CD4-positive, alpha-beta T cell (primary cell): ENCODE results near the gene HAPSTR1. TPM values are rescaled to one million over a fixed set of nuclear protein-coding genes. Genes with fewer than 3 reads are reported as not detected.

Experiments used
- ATAC-seq: fragments of 200-7000 bp; cut with Tn5 transposase; one replicate; pipeline ENCODE4 v1.10.0; 2022; ENCODE audit warnings: mild to moderate bottlenecking; ENCODE audit not compliant: poor library complexity
- CTCF ChIA-PET: fragments of 350-600 bp; sonication (Branson Sonifier 250); formaldehyde crosslinking; loops from one replicate; lab custom pipeline; 2021; ENCODE audit warnings: antibody characterized with exemption, inconsistent platforms; lab: Charles Lee
- POLR2A ChIA-PET: fragments of 350-600 bp; sonication (Branson Sonifier 250); formaldehyde crosslinking; loops from one replicate; lab custom pipeline; 2021; ENCODE audit warnings: antibody characterized with exemption, inconsistent platforms; lab: Charles Lee
- DNase-seq, 14 experiments: peaks; one replicate each; pipeline ENCODE4 v3.0.0-alpha.2; 2013 to 2020; ENCODE audit warnings: mixed read lengths in 2 of 14
- H3K27ac ChIP-seq, 2 donors: one replicate each; pipeline versions ENCODE4 v1.5.1 to v1.7.0; 2013; ENCODE audit warnings: low read length in 2 of 2, low read depth in 1 of 2, mild to moderate bottlenecking in 1 of 2
- H3K27me3 ChIP-seq, 2 experiments: 1 replicate in 1 of 2; 2 replicates in 1 of 2; pipeline versions ENCODE4 v1.6.1 to v1.7.0; 2013; ENCODE audit warnings: low read length in 2 of 2, control low read depth in 1 of 2, mild to moderate bottlenecking in 1 of 2, moderate library complexity in 1 of 2; ENCODE audit not compliant: insufficient read depth in 2 of 2, control insufficient read depth in 1 of 2
- H3K36me3 ChIP-seq: one replicate; pipeline ENCODE4 v1.6.1; 2013; ENCODE audit warnings: low read length, control low read depth; ENCODE audit not compliant: insufficient read depth
- H3K4me1 ChIP-seq: one replicate; pipeline ENCODE4 v1.6.1; 2013; ENCODE audit warnings: low read length, control low read depth; ENCODE audit not compliant: insufficient read depth
- H3K4me3 ChIP-seq: one replicate; pipeline ENCODE4 v1.5.1; 2013; ENCODE audit warnings: mild to moderate bottlenecking, low read length, moderate library complexity
- H3K9me3 ChIP-seq, 2 experiments: 1 replicate in 1 of 2; 2 replicates in 1 of 2; pipeline versions ENCODE4 v1.6.1 to v1.7.0; 2013; ENCODE audit warnings: low read length in 2 of 2, mild to moderate bottlenecking in 2 of 2, control low read depth in 1 of 2, moderate library complexity in 1 of 2; ENCODE audit not compliant: control insufficient read depth in 1 of 2, insufficient read depth in 1 of 2
- H3K27ac Mint-ChIP-seq: one replicate; pipeline ENCODE4 v1.8.0; 2020; ENCODE audit warnings: mixed read lengths
- H3K27me3 Mint-ChIP-seq: one replicate; pipeline ENCODE4 v1.8.0; 2021; ENCODE audit warnings: mixed read lengths
- H3K36me3 Mint-ChIP-seq: one replicate; pipeline ENCODE4 v1.8.0; 2021; ENCODE audit warnings: low read depth, mixed read lengths
- H3K4me1 Mint-ChIP-seq: one replicate; pipeline ENCODE4 v1.8.0; 2021; ENCODE audit warnings: low read depth, mixed read lengths
- H3K4me3 Mint-ChIP-seq: one replicate; pipeline ENCODE4 v1.8.0; 2020; ENCODE audit warnings: mild to moderate bottlenecking, mixed read lengths
- H3K9me3 Mint-ChIP-seq: one replicate; pipeline ENCODE4 v1.8.0; 2020; ENCODE audit warnings: mixed read lengths
- intact Hi-C, 2 experiments: fragments of 100-400 bp; cut with DNase I in 1 of 2; cut with micrococcal nuclease in 1 of 2; formaldehyde crosslinking; loops; one replicate each; pipeline versions ENCODE4 v1.15.1 to v1.9.0; 2023 to 2025; cut with DNase I, micrococcal nuclease
- total RNA-seq, 174 experiments: library from RNA in 2 of 174; stranded (reverse) in 2 of 174; gene quantifications; one replicate each; pipeline ENCODE4 v1.2.3 and lab custom pipeline; 2021 to 2026
- TF ChIP-seq, protein P1 (sequence below): fragments of 200-600 bp; IDR thresholded peaks from one replicate; pipeline ENCODE4 v1.8.0; 2022; ENCODE audit warnings: antibody characterized with exemption, mild to moderate bottlenecking

HAPSTR1 gene
- total RNA-seq, 2 experiments from 2014 or later: 152 to 153 TPM

DNA sequence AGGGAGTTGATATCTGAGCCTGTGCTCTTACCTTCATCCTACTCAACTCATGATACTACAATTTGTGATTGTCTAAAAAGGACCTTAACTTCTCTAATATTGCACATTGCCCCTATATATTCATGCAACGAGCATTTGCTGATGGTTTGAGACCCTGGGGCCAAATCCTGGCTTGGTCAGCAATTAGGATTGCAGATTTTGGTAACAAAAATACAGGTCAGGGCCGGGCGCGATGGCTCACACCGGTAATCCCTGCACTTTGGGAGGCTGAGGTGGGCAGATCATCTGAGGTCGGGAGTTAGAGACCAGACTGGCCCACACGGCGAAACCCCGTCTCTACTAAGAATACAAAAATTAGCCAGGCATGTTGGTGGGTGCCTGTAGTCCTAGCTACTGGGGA, 35.4 kb upstream of the HAPSTR1 start:
- no peaks in the 10 kb centered on the region for H3K4me1 Mint-ChIP-seq
- H3K36me3 Mint-ChIP-seq: no peaks in the 10 kb centered on the region
- ATAC-seq (no peak), DNase-seq (no peak)
- H3K36me3 ChIP-seq: no peaks in the 10 kb centered on the region
- TF ChIP-seq, protein P1, sequence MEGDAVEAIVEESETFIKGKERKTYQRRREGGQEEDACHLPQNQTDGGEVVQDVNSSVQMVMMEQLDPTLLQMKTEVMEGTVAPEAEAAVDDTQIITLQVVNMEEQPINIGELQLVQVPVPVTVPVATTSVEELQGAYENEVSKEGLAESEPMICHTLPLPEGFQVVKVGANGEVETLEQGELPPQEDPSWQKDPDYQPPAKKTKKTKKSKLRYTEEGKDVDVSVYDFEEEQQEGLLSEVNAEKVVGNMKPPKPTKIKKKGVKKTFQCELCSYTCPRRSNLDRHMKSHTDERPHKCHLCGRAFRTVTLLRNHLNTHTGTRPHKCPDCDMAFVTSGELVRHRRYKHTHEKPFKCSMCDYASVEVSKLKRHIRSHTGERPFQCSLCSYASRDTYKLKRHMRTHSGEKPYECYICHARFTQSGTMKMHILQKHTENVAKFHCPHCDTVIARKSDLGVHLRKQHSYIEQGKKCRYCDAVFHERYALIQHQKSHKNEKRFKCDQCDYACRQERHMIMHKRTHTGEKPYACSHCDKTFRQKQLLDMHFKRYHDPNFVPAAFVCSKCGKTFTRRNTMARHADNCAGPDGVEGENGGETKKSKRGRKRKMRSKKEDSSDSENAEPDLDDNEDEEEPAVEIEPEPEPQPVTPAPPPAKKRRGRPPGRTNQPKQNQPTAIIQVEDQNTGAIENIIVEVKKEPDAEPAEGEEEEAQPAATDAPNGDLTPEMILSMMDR: no peak
- no peak overlapping the region for H3K27ac ChIP-seq
- no peak overlapping the region for H3K4me3 ChIP-seq
- H3K9me3 ChIP-seq: no peaks in the 10 kb centered on the region
- intact Hi-C loops: no loop called here
- ChIA-PET POLR2A (no interaction called here), CTCF (no interaction called here)
- no peak overlapping the region for H3K4me3 Mint-ChIP-seq
- H3K9me3 Mint-ChIP-seq: no peaks in the 10 kb centered on the region
- H3K27me3 Mint-ChIP-seq: peaks cover 8% of the 10 kb centered on the region
- H3K4me1 ChIP-seq: no peaks in the 10 kb centered on the region
- peaks cover 0 to 10% of the 10 kb centered on the region in 2 experiments for H3K27me3 ChIP-seq
- H3K27ac Mint-ChIP-seq: no peak overlapping the region

- H3K36me3 Mint-ChIP-seq: no peaks in the 10 kb centered on the region
- no peaks in the 10 kb centered on the region for H3K4me1 Mint-ChIP-seq
- Histone ChIP-seq H3K27me3 (peaks cover 0 to 4% of the 10 kb centered on the region in 2 experiments), H3K27ac (no peak overlapping the region), H3K9me3 (no peaks in the 10 kb centered on the region), H3K4me3 (no peak overlapping the region), H3K36me3 (no peaks in the 10 kb centered on the region), H3K4me1 (no peaks in the 10 kb centered on the region)
- no peak for DNase-seq
- no peak for ATAC-seq
- peaks cover 7% of the 10 kb centered on the region for H3K27me3 Mint-ChIP-seq
- CTCF ChIA-PET: no interaction called here
- intact Hi-C loops: no loop called here
- no peak overlapping the region for H3K4me3 Mint-ChIP-seq
- H3K27ac Mint-ChIP-seq: no peak overlapping the region
- no peaks in the 10 kb centered on the region for H3K9me3 Mint-ChIP-seq
- TF ChIP-seq, protein P1: no peak
- POLR2A ChIA-PET: interaction anchor here (1.3 kb wide), 1 partner anchor 33 kb away, joined by 3 read pairs; the partner anchor contains the start of gene HAPSTR1
Measured at GRCh38 chr16:9058211-9058610, 33.2 kb upstream of the HAPSTR1 start.

GRCh38 chr16:9060225-9060624, 31.2 kb upstream of the HAPSTR1 start:
- H3K27ac ChIP-seq: no peak overlapping the region
- H3K36me3 ChIP-seq: no peaks in the 10 kb centered on the region
- ATAC-seq (no peak), DNase-seq (no peak)
- no peaks in the 10 kb centered on the region for H3K9me3 Mint-ChIP-seq
- ChIA-PET POLR2A (no interaction called here), CTCF (no interaction called here)
- no peak overlapping the region for H3K4me3 Mint-ChIP-seq
- intact Hi-C loops: no loop called here
- no peaks in the 10 kb centered on the region for H3K4me1 ChIP-seq
- H3K9me3 ChIP-seq: no peaks in the 10 kb centered on the region
- H3K4me3 ChIP-seq: no peak overlapping the region
- H3K27ac Mint-ChIP-seq: no peak overlapping the region
- H3K4me1 Mint-ChIP-seq: no peaks in the 10 kb centered on the region
- no peaks in the 10 kb centered on the region for H3K36me3 Mint-ChIP-seq
- H3K27me3 ChIP-seq: no peaks in the 10 kb centered on the region
- H3K27me3 Mint-ChIP-seq: no peaks in the 10 kb centered on the region
- TF ChIP-seq, protein P1: no peak
